HG03060 (cell line): ENCODE data around the gene TPM2.

Experiments used
- ATAC-seq: cut with Tn5 transposase; IDR thresholded peaks from one replicate; pipeline ENCODE4 v1.9.1; 2021; ENCODE audit warnings: low read depth, moderate number of reproducible peaks; ENCODE audit not compliant: unreplicated experiment

Gene TPM2

GRCh38 chr9:35697486-35697885 is 7.8 kb upstream of the TPM2 start:
- ATAC-seq: no peak

GRCh38 chr9:35696520-35697215 is 6.9 kb upstream of the TPM2 start:
- ATAC-seq: no peak

- no peak for ATAC-seq
Measured at GRCh38 chr9:35695943-35696401, 6.2 kb upstream of the TPM2 start.

DNA sequence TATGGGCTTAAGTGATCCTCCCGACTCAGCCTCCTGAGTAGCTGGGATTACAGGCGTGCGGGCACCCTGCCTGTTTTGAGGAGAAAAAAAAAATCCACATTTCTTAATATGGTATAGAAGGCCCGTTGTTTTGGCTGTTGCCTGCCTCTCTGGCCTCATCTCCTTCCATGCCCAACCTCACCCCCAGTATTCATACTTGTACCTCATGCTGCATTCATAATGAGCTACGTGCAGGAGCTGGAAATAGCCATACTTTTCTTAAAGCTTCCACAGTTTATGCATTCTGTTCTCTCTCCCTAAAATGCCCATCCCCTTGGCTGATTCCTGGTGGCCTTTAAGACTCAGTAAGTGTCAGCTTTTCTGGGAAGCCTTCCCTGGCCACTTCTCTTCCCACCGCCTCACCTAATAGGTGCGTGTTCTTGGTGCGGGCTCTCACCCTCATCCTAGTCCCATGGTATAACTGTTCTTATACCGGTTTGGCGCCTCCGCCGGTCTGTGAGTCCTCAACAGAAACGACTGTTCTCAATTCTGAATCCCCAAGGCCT is 2.1 kb upstream of the TPM2 start:
- no peak for ATAC-seq

GRCh38 chr9:35691334-35691650 is 1.6 kb upstream of the TPM2 start:
- no peak for ATAC-seq

- no peak for ATAC-seq
Measured at GRCh38 chr9:35690614-35691333, 1.0 kb upstream of the TPM2 start.

- ATAC-seq: no peak
Measured at GRCh38 chr9:35690294-35690613, 529 bp upstream of the TPM2 start.

GRCh38 chr9:35688558-35689541 is 875 bp downstream of the TPM2 start:
- ATAC-seq: no peak

GRCh38 chr9:35687972-35688557 is 1.7 kb downstream of the TPM2 start:
- no peak for ATAC-seq

DNA sequence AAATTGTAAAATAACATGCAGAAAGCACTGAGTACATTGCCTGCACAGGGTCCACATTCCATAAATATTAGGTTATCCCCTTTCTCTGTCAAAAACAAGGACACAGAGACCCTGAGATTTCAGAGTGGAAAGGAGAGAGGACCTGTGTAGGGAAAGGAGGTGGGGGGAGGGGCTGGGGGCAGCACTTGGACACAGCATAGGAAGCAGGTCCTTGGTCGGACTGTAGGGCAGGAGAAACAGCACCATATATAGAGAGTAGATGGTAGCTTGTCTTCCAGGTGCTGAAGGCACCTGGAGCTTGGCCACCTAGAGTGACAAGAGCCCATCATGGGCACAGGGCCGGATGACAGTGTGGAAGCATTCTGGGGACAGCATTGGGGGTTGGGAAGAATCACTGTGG is 2.4 kb downstream of the TPM2 start:
- ATAC-seq: no peak

DNA sequence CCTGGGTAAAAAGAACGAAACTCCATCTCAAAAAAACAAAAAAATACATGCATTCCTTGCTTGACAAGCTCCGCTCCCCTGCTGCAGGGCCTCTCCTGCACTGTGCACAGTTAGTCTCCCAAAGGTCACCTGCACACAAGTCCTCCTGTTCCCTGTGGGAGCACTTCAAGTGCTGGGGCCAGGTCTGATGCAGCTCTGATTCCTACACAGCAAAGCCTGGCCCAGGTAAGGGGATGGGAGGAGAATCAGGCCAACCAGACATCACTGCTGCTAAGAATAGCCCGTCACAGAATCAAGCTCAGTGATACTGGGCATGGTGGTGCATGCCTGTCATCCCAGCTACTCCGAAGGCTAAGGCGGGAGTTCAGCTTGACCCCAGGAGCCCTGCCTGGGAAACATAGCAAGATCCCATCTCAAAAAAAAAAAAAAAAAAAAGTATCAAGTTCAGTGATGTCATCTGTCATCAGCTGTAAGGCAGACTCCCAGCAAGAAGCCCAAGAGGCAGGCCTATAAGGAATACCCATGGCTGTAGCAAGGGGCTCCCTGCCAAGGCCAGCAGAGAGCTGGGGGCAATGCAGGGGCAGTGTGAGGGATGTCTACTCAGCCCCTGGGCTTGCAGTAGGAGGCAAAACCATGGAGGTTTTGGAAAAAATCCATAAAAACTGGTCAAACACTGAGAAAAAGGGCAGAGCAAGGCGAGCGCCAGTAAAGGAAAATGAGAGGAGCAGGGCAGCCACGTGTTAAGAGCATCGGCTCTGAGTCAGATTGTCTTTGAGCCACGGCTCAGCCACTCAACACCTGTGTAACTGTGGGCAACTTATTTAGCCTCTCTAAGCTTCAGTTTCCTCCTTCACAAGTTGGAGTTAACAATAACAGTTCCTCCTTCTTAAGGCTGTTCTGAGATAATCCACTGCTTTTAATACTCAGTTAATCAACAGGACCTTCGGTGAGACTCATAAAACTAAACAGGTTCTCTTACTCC is 3.2 kb downstream of the TPM2 start:
- no peak for ATAC-seq

GRCh38 chr9:35685506-35685905 is 4.2 kb downstream of the TPM2 start:
- no peak for ATAC-seq

DNA sequence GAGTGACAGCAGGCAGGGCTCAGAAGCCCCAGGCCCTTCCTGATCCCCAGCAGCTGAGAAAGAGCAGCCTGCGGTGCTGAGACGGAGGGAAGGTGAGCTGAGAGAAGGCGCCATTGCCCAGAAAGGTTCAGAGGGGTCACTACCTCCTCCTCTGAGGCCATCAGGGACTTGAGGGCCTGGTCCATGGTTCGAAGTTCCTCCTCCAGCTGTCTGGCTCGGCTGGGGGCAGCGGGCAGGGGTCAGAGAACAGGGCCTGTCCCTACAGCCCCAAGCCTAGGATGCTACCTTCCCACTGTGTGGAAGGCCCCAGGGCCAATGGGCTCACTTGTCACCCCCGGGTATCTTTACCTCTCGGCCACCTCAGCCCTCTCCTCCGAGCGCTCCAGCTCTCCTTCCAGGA is 4.8 kb downstream of the TPM2 start:
- no peak for ATAC-seq

DNA sequence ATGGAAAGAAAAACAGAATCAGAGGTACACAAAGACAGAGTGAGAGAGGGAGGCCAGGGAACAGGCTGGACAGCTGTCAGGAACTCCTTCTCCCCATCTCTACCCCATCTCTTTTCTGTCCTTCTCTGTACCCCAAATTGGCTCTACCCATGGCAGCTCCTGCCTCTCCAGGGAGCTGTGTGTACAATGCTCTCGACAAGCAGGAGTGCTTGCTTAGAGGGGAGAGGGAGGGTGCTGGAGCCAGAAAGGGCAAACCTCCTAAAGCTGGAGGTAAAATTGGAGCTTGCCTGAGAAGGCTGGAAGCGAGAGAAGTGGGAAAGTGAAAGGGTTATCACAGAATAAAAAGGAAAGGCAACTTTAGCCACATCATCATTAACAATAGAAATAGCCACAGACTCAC is 6.4 kb downstream of the TPM2 start:
- no peak for ATAC-seq

- no peak for ATAC-seq
Measured at GRCh38 chr9:35682520-35683315, 7.0 kb downstream of the TPM2 start.

- no peak for ATAC-seq
Measured at GRCh38 chr9:35682051-35682450, 7.7 kb downstream of the TPM2 start.

GRCh38 chr9:35681341-35682002 is 8.3 kb downstream of the TPM2 start:
- no peak for ATAC-seq
